Type B pancreatic cell (in vitro differentiated cells): Measurements from ENCODE around the gene BCAS3. TPM values are rescaled to one million over a fixed set of nuclear protein-coding genes. Genes with fewer than 3 reads are reported as not detected.

Source experiments
- DNase-seq: peaks from one replicate; pipeline ENCODE4 v3.0.0; 2021; ENCODE audit warnings: mixed read lengths; ENCODE audit not compliant: unreplicated experiment; ENCODE audit errors: extremely low spot score
- H3K27ac Mint-ChIP-seq: 2 replicates; pipeline ENCODE4 v1.8.0; 2021; ENCODE audit warnings: mild to moderate bottlenecking, mixed read lengths
- H3K27me3 Mint-ChIP-seq: 2 replicates; pipeline ENCODE4 v1.8.0; 2021; ENCODE audit warnings: mixed read lengths
- H3K36me3 Mint-ChIP-seq: 2 replicates; pipeline ENCODE4 v1.8.0; 2021; ENCODE audit warnings: mixed read lengths
- H3K4me1 Mint-ChIP-seq: one replicate; pipeline ENCODE4 v1.8.0; 2021; ENCODE audit warnings: mixed read lengths; ENCODE audit not compliant: unreplicated experiment
- H3K4me3 Mint-ChIP-seq: 2 replicates; pipeline ENCODE4 v1.8.0; 2021; ENCODE audit warnings: mild to moderate bottlenecking, mixed read lengths
- H3K9me3 Mint-ChIP-seq: 2 replicates; pipeline ENCODE4 v1.8.0; 2021; ENCODE audit warnings: mixed read lengths
- total RNA-seq: library from RNA; stranded (reverse); gene quantifications from 2 replicates; pipeline ENCODE4 v1.2.1, GENCODE V29; 2021; ENCODE audit warnings: low replicate concordance
- TF ChIP-seq, protein P1 (sequence below): fragments of 200-600 bp; sonication (generic); conservative IDR thresholded peaks from 2 replicates; pipeline ENCODE4 v1.5.0; 2021; ENCODE audit warnings: antibody characterized with exemption, mild to moderate bottlenecking

BCAS3 gene
- total RNA-seq, 1 donor from 2014 or later = 23.0 TPM

DNA sequence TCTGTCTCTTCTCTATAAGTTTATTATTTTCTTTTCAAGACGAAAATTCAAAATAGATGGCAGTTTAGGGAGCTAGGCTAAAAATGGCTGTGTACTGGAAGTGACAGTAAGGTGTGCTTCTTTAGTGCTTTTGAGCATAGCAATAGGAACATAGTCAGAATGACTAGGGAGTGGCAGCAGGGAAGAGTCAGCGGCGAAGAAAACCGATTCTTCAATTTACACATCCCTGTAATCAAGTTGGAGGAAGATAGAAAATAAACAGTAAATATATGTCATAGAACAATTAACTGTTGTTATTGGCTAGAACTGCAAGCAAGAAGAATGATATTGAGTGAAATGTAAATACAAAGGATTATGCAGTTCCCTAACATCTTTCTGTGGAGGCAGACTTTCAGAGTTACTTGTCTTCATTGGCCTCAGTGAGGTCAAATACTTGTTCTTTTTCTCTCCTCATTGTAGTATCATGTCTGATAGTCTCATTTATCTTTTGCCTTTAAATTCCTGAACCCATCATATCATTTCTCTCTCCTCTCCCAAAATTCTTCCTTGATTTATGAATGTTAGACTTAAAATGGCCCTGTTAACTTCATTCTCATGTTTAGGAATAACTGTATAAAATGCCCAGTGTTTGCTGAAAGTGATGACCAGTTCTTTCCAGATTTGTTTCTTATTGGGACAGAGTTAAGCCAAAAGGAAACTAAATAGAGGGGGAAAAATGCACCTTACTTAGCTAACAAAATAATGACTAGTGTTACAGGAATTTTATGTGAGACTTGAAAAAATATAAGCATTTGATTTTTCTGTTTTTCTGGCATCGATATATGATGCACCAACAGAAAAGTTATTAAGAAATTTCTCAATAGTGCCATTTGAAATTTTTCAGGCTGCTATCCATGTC lies 211.4 kb downstream of the BCAS3 start:
- Mint-ChIP-seq H3K9me3 (no peaks in the 10 kb centered on the region), H3K4me1 (no peaks in the 10 kb centered on the region), H3K4me3 (peak overlapping the region; percentile 16), H3K27me3 (no peaks in the 10 kb centered on the region), H3K27ac (no peak overlapping the region), H3K36me3 (peaks cover 8% of the 10 kb centered on the region)
- TF ChIP-seq, protein P1, sequence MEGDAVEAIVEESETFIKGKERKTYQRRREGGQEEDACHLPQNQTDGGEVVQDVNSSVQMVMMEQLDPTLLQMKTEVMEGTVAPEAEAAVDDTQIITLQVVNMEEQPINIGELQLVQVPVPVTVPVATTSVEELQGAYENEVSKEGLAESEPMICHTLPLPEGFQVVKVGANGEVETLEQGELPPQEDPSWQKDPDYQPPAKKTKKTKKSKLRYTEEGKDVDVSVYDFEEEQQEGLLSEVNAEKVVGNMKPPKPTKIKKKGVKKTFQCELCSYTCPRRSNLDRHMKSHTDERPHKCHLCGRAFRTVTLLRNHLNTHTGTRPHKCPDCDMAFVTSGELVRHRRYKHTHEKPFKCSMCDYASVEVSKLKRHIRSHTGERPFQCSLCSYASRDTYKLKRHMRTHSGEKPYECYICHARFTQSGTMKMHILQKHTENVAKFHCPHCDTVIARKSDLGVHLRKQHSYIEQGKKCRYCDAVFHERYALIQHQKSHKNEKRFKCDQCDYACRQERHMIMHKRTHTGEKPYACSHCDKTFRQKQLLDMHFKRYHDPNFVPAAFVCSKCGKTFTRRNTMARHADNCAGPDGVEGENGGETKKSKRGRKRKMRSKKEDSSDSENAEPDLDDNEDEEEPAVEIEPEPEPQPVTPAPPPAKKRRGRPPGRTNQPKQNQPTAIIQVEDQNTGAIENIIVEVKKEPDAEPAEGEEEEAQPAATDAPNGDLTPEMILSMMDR = no peak
- DNase-seq = no peak

DNA sequence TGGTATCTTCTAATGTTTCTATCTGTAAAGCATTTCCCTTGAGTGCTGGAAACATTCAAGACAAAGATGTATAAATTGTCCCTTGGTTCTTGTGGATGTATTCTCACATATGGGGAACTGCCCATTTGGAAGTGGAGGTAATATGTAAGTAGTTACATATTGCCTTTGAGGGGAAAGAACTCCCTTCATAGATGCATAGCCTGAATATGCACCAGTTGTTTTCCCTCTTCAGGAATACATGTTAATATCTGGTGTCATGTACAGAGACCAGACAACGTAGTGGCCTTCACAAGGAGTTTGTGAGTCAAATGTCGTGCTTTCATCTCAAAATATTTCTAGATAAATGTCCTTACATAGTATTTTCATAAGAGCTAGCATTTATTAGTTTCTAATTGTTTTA lies 213.5 kb downstream of the BCAS3 start:
- Mint-ChIP-seq H3K36me3 (peaks cover 8% of the 10 kb centered on the region), H3K9me3 (no peaks in the 10 kb centered on the region), H3K4me1 (no peaks in the 10 kb centered on the region)

DNA sequence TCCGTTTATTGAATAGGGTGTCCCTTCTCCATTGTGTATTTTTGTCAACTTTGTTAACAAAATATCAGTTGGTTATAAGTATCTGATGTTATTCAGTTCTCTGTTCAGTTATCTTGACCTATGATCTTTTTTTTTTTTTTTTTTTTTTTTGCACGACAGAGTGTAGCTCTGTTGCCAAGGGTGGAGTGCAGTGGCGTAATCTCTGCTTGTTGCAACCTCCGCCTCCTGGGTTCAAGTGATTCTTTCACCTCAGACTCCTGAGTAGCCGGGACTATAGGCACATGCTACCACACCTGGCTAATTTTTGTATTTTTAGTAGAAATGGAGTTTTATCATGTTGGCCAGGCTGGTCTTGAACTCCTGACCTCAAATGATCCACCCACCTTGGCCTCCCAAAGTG lies 215.8 kb downstream of the BCAS3 start:
- peaks cover 10% of the 10 kb centered on the region for H3K9me3 Mint-ChIP-seq
- no peak for DNase-seq
- H3K27ac Mint-ChIP-seq = no peak overlapping the region
- no peaks in the 10 kb centered on the region for H3K27me3 Mint-ChIP-seq
- H3K4me3 Mint-ChIP-seq = no peak overlapping the region
- no peaks in the 10 kb centered on the region for H3K4me1 Mint-ChIP-seq
- peaks cover 19% of the 10 kb centered on the region for H3K36me3 Mint-ChIP-seq
- TF ChIP-seq, protein P1 = no peak

More for the DNA sequence above, 213.5 kb downstream of the BCAS3 start:
- TF ChIP-seq, protein P1 = no peak
- H3K27me3 Mint-ChIP-seq = no peaks in the 10 kb centered on the region
- no peak overlapping the region for H3K27ac Mint-ChIP-seq
- no peak for DNase-seq
- H3K4me3 Mint-ChIP-seq = no peak overlapping the region

DNA sequence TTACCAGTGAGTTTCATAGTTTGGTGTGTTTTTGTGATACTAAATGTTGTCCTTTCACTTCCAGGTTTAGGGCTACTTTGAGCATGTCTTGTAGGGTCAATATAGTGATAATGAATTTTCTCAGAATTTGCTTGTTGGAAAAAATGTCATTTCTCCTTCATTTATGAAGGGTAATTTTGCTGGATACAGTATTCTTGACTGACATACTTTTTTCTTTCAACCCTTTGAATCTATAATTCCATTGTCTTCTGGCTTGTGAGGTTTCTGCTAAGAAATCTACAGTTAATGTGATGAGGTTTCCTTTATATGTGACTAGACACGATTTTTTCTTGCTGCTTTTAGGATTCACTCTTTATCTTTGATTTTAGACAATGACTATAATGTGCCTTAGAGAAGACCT lies 219.3 kb downstream of the BCAS3 start:
- Mint-ChIP-seq H3K27ac (no peak overlapping the region), H3K9me3 (peaks cover 10% of the 10 kb centered on the region), H3K27me3 (no peaks in the 10 kb centered on the region), H3K4me3 (no peak overlapping the region), H3K36me3 (peaks cover 23% of the 10 kb centered on the region), H3K4me1 (no peaks in the 10 kb centered on the region)
- DNase-seq = no peak
- TF ChIP-seq, protein P1 = no peak

DNA sequence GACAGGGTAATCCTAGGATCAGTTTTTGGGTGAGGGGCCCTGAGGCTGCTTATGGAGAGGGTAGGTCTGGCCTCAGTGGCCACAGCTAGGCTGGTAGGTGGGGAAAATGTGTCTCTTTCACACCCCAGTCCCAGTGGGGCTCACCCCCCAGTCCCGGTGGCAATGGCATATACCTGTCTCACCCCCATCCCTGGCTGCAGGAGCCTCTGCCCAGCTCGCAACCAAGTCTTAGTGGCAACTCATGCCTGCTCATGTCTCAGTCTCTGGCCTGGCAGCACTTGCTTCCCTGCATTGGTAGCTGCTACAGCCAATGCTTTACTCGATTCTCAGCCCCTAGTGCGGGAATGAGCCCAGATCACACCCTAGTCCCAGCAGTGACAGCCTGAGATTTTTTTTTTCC lies 221.5 kb downstream of the BCAS3 start:
- H3K9me3 Mint-ChIP-seq = peaks cover 10% of the 10 kb centered on the region
- TF ChIP-seq, protein P1 = no peak
- no peaks in the 10 kb centered on the region for H3K4me1 Mint-ChIP-seq
- peaks cover 18% of the 10 kb centered on the region for H3K36me3 Mint-ChIP-seq
- H3K27me3 Mint-ChIP-seq = no peaks in the 10 kb centered on the region
- no peak for DNase-seq
- no peak overlapping the region for H3K27ac Mint-ChIP-seq
- no peak overlapping the region for H3K4me3 Mint-ChIP-seq
